ENCODE data around the gene GRK2. TPM values are rescaled to one million over a fixed set of nuclear protein-coding genes. Genes with fewer than 3 reads are reported as not detected.

GRK2 gene
- total and polyA plus RNA-seq, 2 donors (not counting 1 experiment from before 2014, with no cell fraction given): 294 to 534 TPM

- no peak overlapping the region for H3K27ac Mint-ChIP-seq
- POLR2A ChIA-PET: no interaction called here
Measured at GRCh38 chr11:67323526-67323925, 57.3 kb downstream of the GRK2 start.

GRCh38 chr11:67332081-67332691, 65.9 kb downstream of the GRK2 start:
- H3K27ac ChIP-seq (ENCODE audit: low read length in 2 of 2): no peak overlapping the region
- ChIA-PET POLR2A (interaction anchor here (0.6 kb wide), 1 partner anchor 102 kb away, joined by 4 read pairs; no protein-coding TSS in a partner anchor), CTCF (interaction anchor here (0.6 to 2.4 kb wide), 5 partner anchors 13 to 241 kb away, joined by 3 to 10 read pairs (median 5); no protein-coding TSS in a partner anchor)
- H3K27me3 ChIP-seq (replicated peaks in 1 of 4; ENCODE audit: control extremely low read depth in 1 of 4, control insufficient read depth in 3 of 4, insufficient read depth in 4 of 4, low read length in 3 of 4): no peaks in the 10 kb centered on the region
- no peak overlapping the region for H3K4me3 ChIP-seq (ENCODE audit: control extremely low read depth in 1 of 5, extremely low read depth in 1 of 5, insufficient read depth in 1 of 5, low read depth in 2 of 5, low read length in 4 of 5)
- no peaks in the 10 kb centered on the region for H3K27me3 Mint-ChIP-seq
- ATAC-seq (ENCODE audit: low read depth) (no peak), DNase-seq (no peak)
- H2AFZ ChIP-seq (ENCODE audit: insufficient read depth, low read depth, low read length, poor library complexity, severe bottlenecking): no peak overlapping the region
- no peaks in the 10 kb centered on the region for H3K9me3 Mint-ChIP-seq (ENCODE audit: insufficient read depth)
- intact Hi-C loops (cut with micrococcal nuclease): no loop called here
- H3K36me3 ChIP-seq (replicated peaks in 1 of 2; ENCODE audit: control extremely low read depth in 1 of 2, control insufficient read depth in 1 of 2, extremely low read depth in 1 of 2, insufficient read depth in 2 of 2, low read length in 1 of 2): no peaks in the 10 kb centered on the region
- no peaks in the 10 kb centered on the region for H3K9me3 ChIP-seq (ENCODE audit: control extremely low read depth in 1 of 3, control insufficient read depth in 2 of 3, insufficient read depth in 1 of 3, low read length in 2 of 3)
- no peak overlapping the region for H3K4me2 ChIP-seq (replicated peaks; ENCODE audit: low read depth, low read length, poor library complexity, severe bottlenecking)
- H4K20me1 ChIP-seq (ENCODE audit: control insufficient read depth, insufficient read depth, low read length, poor library complexity, severe bottlenecking): no peaks in the 10 kb centered on the region
- TF ChIP-seq EZH2 (IDR thresholded peaks at IDR 0.05; ENCODE audit: borderline replicate concordance, insufficient read depth, low read depth, low read length, poor library complexity, severe bottlenecking): no peak
- TF ChIP-seq, protein P1, sequence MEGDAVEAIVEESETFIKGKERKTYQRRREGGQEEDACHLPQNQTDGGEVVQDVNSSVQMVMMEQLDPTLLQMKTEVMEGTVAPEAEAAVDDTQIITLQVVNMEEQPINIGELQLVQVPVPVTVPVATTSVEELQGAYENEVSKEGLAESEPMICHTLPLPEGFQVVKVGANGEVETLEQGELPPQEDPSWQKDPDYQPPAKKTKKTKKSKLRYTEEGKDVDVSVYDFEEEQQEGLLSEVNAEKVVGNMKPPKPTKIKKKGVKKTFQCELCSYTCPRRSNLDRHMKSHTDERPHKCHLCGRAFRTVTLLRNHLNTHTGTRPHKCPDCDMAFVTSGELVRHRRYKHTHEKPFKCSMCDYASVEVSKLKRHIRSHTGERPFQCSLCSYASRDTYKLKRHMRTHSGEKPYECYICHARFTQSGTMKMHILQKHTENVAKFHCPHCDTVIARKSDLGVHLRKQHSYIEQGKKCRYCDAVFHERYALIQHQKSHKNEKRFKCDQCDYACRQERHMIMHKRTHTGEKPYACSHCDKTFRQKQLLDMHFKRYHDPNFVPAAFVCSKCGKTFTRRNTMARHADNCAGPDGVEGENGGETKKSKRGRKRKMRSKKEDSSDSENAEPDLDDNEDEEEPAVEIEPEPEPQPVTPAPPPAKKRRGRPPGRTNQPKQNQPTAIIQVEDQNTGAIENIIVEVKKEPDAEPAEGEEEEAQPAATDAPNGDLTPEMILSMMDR (IDR thresholded peaks at IDR 0.05): no peak
- H3K27ac Mint-ChIP-seq: no peak overlapping the region
- no peak overlapping the region for H3K9ac ChIP-seq (ENCODE audit: low read length)
- H3K4me1 ChIP-seq (ENCODE audit: control insufficient read depth in 2 of 2, insufficient read depth in 2 of 2, low read length in 2 of 2): no peaks in the 10 kb centered on the region
- peaks cover 9% of the 10 kb centered on the region for H3K79me2 ChIP-seq (ENCODE audit: control insufficient read depth, insufficient read depth, low read length)
- no peak overlapping the region for H3K4me3 Mint-ChIP-seq
- WGBS (ENCODE audit: insufficient coverage): 97% methylated on average over 4 of the region's 6 CpGs
- no peaks in the 10 kb centered on the region for H3K4me1 Mint-ChIP-seq

More at GRCh38 chr11:67323526-67323925, 57.3 kb downstream of the GRK2 start:
- no peak overlapping the region for H3K4me2 ChIP-seq (replicated peaks; ENCODE audit: low read depth, low read length, poor library complexity, severe bottlenecking)
- H3K79me2 ChIP-seq (ENCODE audit: control insufficient read depth, insufficient read depth, low read length): peaks cover 38% of the 10 kb centered on the region
- DNase-seq (no peak), ATAC-seq (ENCODE audit: low read depth) (no peak)
- peaks cover 3% of the 10 kb centered on the region in 2 experiments for H3K36me3 ChIP-seq (replicated peaks in 1 of 2; ENCODE audit: control extremely low read depth in 1 of 2, control insufficient read depth in 1 of 2, extremely low read depth in 1 of 2, insufficient read depth in 2 of 2, low read length in 1 of 2)
- H4K20me1 ChIP-seq (ENCODE audit: control insufficient read depth, insufficient read depth, low read length, poor library complexity, severe bottlenecking): no peaks in the 10 kb centered on the region
- no peak overlapping the region for H3K27ac ChIP-seq (ENCODE audit: low read length in 2 of 2)
- Mint-ChIP-seq H3K4me1 (peaks cover 3% of the 10 kb centered on the region), H3K4me3 (no peak overlapping the region), H3K9me3 (ENCODE audit: insufficient read depth) (no peaks in the 10 kb centered on the region), H3K27me3 (no peaks in the 10 kb centered on the region)
- CTCF ChIA-PET: interaction anchor here (1.3 to 7.1 kb wide), 5 partner anchors 14 to 62 kb away, joined by 5 to 76 read pairs (median 14); partner anchors contain the start of gene POLD4
- intact Hi-C loops (cut with micrococcal nuclease): no loop called here
- no peak overlapping the region for H3K9ac ChIP-seq (ENCODE audit: low read length)
- H3K4me3 ChIP-seq (ENCODE audit: control extremely low read depth in 1 of 5, extremely low read depth in 1 of 5, insufficient read depth in 1 of 5, low read depth in 2 of 5, low read length in 4 of 5): no peak overlapping the region
- no peak overlapping the region for H2AFZ ChIP-seq (ENCODE audit: insufficient read depth, low read depth, low read length, poor library complexity, severe bottlenecking)
- 99% methylated on average over 5 of the region's 7 CpGs for WGBS (ENCODE audit: insufficient coverage)
- no peak for TF ChIP-seq EZH2 (IDR thresholded peaks at IDR 0.05; ENCODE audit: borderline replicate concordance, insufficient read depth, low read depth, low read length, poor library complexity, severe bottlenecking)
- TF ChIP-seq, protein P1 (IDR thresholded peaks at IDR 0.05): no peak
- peaks cover 7% of the 10 kb centered on the region in 2 donors for H3K4me1 ChIP-seq (ENCODE audit: control insufficient read depth in 2 of 2, insufficient read depth in 2 of 2, low read length in 2 of 2)
- H3K9me3 ChIP-seq (ENCODE audit: control extremely low read depth in 1 of 3, control insufficient read depth in 2 of 3, insufficient read depth in 1 of 3, low read length in 2 of 3): no peaks in the 10 kb centered on the region
- no peaks in the 10 kb centered on the region for H3K27me3 ChIP-seq (replicated peaks in 1 of 4; ENCODE audit: control extremely low read depth in 1 of 4, control insufficient read depth in 3 of 4, insufficient read depth in 4 of 4, low read length in 3 of 4)

Measured in B cell (primary cell).